Left ventricle myocardium inferior (tissue), 1 donor: ENCODE results near the gene ATXN2L. TPM values are rescaled to one million over a fixed set of nuclear protein-coding genes. Genes with fewer than 3 reads are reported as not detected.
"Not testable (repeated sequence)": the region's sequence is repeated elsewhere in the genome, so short reads cannot be mapped to it uniquely, and the experiment has no call there.

Experiments used
- DNase-seq: peaks from one replicate; pipeline ENCODE4 v3.0.0-alpha.2; 2020
- H3K27ac ChIP-seq: fragments of 200-600 bp; replicated peaks from 2 replicates; pipeline ENCODE4 v1.8.0; 2021
- H3K27me3 ChIP-seq: fragments of 200-600 bp; 2 replicates; pipeline ENCODE4 v1.8.0; 2021; ENCODE audit warnings: low read depth
- H3K36me3 ChIP-seq: fragments of 200-600 bp; 2 replicates; pipeline ENCODE4 v1.8.0; 2021
- H3K4me1 ChIP-seq: fragments of 200-600 bp; 2 replicates; pipeline ENCODE4 v1.8.0; 2021
- H3K4me3 ChIP-seq: fragments of 200-600 bp; 2 replicates; pipeline ENCODE4 v1.8.0; 2021; ENCODE audit warnings: mild to moderate bottlenecking, moderate library complexity
- H3K9me3 ChIP-seq: fragments of 200-600 bp; replicated peaks from 2 replicates; pipeline ENCODE4 v1.8.0; 2021
- intact Hi-C: fragments of 100-400 bp; cut with micrococcal nuclease; formaldehyde crosslinking; loops from one replicate; pipeline ENCODE4 v1.11.0; 2022
- total RNA-seq: library from RNA; stranded (reverse); fragmentation: NEBNext Ultra II Directional; extraction: Animal tissue kit (Norgen Biotek cat#: 25700); gene quantifications from one replicate; pipeline ENCODE4 v1.2.1, GENCODE V29; 2021
- TF ChIP-seq, protein P1 (sequence below): fragments of 200-600 bp; IDR thresholded peaks from 2 replicates; pipeline ENCODE4 v1.8.0; 2021; ENCODE audit warnings: antibody characterized with exemption, mild to moderate bottlenecking, borderline replicate concordance
- donor health status: DM: no; HTN: yes; CAD: no; lungs with severe emphysema.

The ATXN2L gene
- total RNA-seq, 1 donor from 2014 or later: 51.2 TPM

- peaks cover 32% of the 10 kb centered on the region for H3K36me3 ChIP-seq
- no peaks in the 10 kb centered on the region for H3K9me3 ChIP-seq
- peak overlapping the region; percentile 99 for H3K4me3 ChIP-seq
- TF ChIP-seq, protein P1, sequence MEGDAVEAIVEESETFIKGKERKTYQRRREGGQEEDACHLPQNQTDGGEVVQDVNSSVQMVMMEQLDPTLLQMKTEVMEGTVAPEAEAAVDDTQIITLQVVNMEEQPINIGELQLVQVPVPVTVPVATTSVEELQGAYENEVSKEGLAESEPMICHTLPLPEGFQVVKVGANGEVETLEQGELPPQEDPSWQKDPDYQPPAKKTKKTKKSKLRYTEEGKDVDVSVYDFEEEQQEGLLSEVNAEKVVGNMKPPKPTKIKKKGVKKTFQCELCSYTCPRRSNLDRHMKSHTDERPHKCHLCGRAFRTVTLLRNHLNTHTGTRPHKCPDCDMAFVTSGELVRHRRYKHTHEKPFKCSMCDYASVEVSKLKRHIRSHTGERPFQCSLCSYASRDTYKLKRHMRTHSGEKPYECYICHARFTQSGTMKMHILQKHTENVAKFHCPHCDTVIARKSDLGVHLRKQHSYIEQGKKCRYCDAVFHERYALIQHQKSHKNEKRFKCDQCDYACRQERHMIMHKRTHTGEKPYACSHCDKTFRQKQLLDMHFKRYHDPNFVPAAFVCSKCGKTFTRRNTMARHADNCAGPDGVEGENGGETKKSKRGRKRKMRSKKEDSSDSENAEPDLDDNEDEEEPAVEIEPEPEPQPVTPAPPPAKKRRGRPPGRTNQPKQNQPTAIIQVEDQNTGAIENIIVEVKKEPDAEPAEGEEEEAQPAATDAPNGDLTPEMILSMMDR: no peak
- intact Hi-C loops: no loop called here
- no peaks in the 10 kb centered on the region for H3K27me3 ChIP-seq
- DNase-seq: no peak
- peak overlapping the region; percentile 100 for H3K27ac ChIP-seq
- peaks cover 35% of the 10 kb centered on the region for H3K4me1 ChIP-seq
Observed at GRCh38 chr16:28865001-28865688, 42.3 kb downstream of the ATXN2L start.

DNA sequence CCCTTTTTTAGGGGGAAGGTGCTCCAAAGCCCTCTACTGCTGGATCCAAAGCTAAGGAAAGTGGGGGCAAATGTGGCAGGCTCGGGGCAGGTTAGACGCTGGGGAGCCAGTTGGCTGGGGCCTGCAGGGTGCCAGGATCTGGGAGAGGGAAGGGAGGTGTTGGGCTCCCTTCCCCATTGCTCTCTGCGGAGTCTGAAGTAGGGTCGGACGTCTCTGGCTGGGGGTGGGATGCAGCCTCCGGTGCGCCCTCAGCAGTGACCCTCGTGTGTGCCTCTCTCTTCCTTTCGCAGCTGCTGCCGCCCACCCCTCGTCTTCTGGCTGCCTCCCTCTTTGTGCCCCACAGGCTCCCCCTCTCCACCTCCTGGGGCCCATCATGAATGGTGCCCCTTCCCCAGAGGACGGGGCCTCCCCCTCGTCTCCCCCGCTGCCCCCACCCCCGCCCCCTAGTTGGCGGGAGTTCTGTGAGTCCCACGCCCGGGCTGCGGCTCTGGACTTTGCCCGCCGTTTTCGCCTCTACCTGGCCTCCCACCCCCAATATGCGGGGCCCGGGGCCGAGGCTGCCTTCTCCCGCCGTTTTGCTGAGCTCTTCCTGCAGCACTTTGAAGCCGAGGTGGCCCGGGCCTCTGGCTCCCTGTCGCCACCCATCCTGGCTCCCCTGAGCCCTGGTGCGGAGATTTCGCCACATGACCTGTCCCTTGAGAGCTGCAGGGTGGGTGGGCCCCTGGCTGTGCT, 43.1 kb downstream of the ATXN2L start:
- Histone ChIP-seq H3K4me3 (no peak overlapping the region), H3K4me1 (peaks cover 35% of the 10 kb centered on the region), H3K36me3 (peaks cover 39% of the 10 kb centered on the region), H3K27ac (no peak overlapping the region), H3K27me3 (no peaks in the 10 kb centered on the region), H3K9me3 (no peaks in the 10 kb centered on the region)
- DNase-seq: no peak
- intact Hi-C loops: no loop called here
- TF ChIP-seq, protein P1: no peak

DNA sequence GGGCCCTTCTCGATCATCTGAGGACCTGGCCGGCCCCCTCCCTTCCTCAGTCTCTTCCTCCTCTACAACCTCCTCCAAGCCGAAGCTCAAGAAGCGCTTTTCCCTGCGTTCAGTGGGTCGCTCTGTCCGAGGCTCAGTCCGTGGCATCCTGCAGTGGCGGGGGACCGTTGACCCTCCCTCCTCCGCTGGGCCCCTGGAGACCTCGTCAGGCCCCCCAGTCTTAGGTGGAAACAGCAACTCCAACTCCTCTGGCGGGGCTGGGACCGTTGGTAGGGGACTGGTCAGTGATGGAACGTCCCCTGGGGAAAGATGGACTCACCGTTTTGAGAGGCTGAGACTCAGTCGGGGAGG, 43.6 kb downstream of the ATXN2L start:
- no peak overlapping the region for H3K27ac ChIP-seq
- DNase-seq: no peak
- no peaks in the 10 kb centered on the region for H3K9me3 ChIP-seq
- H3K4me3 ChIP-seq: no peak overlapping the region
- no peaks in the 10 kb centered on the region for H3K27me3 ChIP-seq
- TF ChIP-seq, protein P1: no peak
- H3K36me3 ChIP-seq: peaks cover 44% of the 10 kb centered on the region
- intact Hi-C loops: no loop called here
- peaks cover 35% of the 10 kb centered on the region for H3K4me1 ChIP-seq

DNA sequence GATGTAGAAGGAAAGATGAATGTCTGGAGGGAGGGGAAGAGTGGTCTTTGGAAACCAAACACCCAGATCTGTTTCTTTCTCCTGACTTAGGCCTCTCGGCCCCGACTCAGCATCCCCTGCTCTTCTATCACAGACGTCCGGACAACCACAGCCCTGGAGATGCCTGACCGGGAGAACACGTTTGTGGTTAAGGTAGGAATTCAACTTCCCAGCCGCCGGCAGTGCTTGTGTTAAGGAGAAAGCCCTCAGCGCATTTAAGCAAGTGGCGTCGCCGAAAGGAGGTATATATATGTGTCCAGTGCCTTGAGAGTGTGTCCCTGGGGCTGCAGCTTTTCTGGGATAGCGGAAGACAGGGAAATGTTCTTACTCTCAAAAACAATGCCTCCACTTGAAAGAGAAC, 44.4 kb downstream of the ATXN2L start:
- Histone ChIP-seq H3K4me1 (peaks cover 33% of the 10 kb centered on the region), H3K36me3 (peaks cover 52% of the 10 kb centered on the region), H3K4me3 (no peak overlapping the region), H3K9me3 (no peaks in the 10 kb centered on the region), H3K27me3 (no peaks in the 10 kb centered on the region), H3K27ac (no peak overlapping the region)
- TF ChIP-seq, protein P1: no peak
- intact Hi-C loops: no loop called here
- DNase-seq: no peak

DNA sequence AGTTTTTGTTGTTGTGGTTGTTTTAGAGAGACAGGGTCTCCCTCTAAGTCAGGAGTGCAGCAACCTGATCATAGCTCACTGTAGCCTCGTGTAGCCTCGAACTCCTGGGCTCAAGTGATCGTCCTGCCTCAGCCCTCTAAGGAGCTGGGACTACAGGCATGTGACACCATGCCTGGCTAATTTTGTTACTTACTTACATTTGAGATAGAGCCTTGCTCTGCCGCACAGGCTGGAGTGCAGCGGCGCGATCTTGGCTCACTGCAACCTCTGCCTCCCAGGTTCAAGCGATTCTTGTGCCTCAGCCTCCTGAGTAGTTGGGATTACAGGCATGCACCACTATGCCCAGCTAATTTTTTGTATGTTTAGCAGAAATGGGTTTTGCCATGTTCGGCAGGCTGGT, 44.8 kb downstream of the ATXN2L start:
- peaks cover 29% of the 10 kb centered on the region for H3K4me1 ChIP-seq
- intact Hi-C loops, DNase-seq, H3K9me3 ChIP-seq, H3K4me3 ChIP-seq, H3K27me3 ChIP-seq, H3K27ac ChIP-seq: not testable (repeated sequence)
- peaks cover 57% of the 10 kb centered on the region for H3K36me3 ChIP-seq

DNA sequence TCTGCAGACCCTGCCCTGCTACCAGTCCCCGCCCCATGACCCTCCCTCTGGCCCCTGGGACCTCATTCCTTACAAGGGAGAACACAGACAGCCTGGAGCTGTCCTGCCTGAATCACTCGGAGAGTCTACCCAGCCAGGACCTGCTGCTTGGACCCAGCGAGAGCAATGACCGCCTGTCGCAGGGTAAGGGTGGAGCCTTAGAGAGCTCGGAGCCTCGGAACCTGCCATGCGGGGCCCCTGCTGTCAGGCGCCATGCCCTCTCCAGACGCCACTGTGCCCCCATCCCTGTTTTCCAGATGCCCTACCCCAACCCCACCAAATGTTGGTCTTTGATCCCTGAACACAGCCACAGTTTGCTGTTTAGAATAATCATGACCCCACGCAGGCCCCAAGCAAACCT, 46.4 kb downstream of the ATXN2L start:
- Histone ChIP-seq H3K27ac (no peak overlapping the region), H3K9me3 (no peaks in the 10 kb centered on the region), H3K4me1 (peaks cover 16% of the 10 kb centered on the region), H3K27me3 (no peaks in the 10 kb centered on the region), H3K36me3 (peaks cover 72% of the 10 kb centered on the region), H3K4me3 (no peak overlapping the region)
- TF ChIP-seq, protein P1: no peak
- DNase-seq: no peak
- intact Hi-C loops: no loop called here
